ENCODE results near the gene XXYLT1.

- TF ChIP-seq, protein P1, sequence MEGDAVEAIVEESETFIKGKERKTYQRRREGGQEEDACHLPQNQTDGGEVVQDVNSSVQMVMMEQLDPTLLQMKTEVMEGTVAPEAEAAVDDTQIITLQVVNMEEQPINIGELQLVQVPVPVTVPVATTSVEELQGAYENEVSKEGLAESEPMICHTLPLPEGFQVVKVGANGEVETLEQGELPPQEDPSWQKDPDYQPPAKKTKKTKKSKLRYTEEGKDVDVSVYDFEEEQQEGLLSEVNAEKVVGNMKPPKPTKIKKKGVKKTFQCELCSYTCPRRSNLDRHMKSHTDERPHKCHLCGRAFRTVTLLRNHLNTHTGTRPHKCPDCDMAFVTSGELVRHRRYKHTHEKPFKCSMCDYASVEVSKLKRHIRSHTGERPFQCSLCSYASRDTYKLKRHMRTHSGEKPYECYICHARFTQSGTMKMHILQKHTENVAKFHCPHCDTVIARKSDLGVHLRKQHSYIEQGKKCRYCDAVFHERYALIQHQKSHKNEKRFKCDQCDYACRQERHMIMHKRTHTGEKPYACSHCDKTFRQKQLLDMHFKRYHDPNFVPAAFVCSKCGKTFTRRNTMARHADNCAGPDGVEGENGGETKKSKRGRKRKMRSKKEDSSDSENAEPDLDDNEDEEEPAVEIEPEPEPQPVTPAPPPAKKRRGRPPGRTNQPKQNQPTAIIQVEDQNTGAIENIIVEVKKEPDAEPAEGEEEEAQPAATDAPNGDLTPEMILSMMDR (IDR thresholded peaks at IDR 0.05): no peak
- TF ChIP-seq POLR2A (IDR thresholded peaks at IDR 0.05): no peak
These were observed 133.0 kb downstream of the XXYLT1 start for GRCh38 chr3:195137638-195138588.

Measured in adrenal gland (tissue), 5 donors.